Stimulated activated CD4-positive, alpha-beta T cell treated with anti-CD3 and anti-CD28 coated beads, Interleukin-12 subunit alpha, Interleukin-12 subunit beta, amount 100 ng/mL, for 24 hours (primary cell): ENCODE data around the gene LRIG1.

ENCODE experiments used
- DNase-seq, 2 experiments: peaks; one replicate each; pipeline ENCODE4 v3.0.0-alpha.2; 2020; ENCODE audit warnings: low read depth in 2 of 2

Gene LRIG1

DNA sequence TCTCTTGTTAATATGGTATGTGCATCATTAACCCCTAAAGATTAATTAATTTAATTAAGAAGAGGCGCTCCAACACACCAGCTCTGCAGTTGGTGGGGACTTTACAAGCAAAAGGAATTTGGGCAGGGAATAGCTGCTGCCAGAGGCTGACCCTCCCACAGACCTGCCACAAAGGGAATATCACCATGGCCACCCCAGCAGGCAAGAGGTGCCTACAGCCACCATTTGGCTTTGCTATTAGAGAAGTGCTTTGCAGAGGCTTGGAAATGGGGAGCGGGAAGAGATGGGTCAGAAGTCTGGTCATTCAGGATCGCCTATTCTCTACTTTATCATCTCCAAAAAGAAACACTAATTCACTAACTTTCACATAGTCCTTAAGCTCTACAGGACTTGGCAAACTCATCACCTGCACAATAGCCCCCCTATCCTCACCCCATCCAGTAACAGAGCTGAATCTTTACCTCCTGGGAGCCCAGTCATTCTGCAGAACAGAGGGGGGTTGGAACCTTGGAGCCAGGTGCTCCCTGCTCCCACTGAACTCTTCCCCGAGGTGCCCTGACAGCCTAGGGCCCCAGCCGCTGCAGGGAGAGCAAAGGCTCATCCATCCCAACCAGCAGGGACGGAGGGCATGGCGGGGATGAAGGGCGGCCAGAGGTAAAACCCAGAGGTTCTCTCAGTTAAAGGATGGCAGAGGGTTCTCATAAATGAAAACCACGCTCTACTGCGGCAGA is 29.7 kb downstream of the LRIG1 start:
- no peak for DNase-seq

DNA sequence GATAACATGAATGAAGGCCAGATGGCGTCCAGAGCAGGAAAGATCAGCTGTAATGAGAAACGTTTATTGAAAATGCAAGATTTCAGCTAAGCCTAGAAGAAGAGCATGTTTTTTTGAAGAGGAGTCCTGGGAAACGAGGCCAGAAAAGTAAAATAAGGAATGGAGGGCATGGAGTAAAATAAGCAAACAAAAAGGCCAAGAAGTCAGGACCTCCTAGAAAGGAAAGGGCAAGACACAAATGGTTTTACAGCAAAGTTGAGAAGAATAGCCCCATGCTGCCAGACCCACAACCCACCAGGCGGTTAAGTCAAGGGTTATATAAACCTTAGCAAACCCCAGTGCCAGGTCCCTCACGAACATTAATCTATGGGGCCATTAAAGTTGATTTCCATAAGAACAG is 30.5 kb downstream of the LRIG1 start:
- no peak for DNase-seq

DNA sequence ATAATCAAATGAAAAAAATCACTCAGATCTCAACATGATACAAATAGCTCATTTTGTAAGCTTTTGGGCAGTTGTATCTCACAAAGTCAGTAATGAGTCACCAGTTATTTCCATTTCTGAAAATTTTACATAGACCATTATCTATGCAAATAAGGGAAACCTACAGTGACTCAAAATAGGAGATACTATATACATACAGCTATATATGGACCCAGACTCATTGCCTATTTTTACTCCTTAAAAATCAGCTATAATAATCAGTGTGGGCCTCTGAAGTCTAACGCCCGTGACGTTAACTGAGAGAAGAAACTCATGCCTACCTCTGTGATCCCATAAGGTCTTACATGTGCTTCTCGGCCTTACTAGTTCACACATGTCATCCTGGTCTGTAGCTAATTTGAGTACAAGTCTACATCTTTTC is 31.6 kb downstream of the LRIG1 start:
- no peak for DNase-seq

DNA sequence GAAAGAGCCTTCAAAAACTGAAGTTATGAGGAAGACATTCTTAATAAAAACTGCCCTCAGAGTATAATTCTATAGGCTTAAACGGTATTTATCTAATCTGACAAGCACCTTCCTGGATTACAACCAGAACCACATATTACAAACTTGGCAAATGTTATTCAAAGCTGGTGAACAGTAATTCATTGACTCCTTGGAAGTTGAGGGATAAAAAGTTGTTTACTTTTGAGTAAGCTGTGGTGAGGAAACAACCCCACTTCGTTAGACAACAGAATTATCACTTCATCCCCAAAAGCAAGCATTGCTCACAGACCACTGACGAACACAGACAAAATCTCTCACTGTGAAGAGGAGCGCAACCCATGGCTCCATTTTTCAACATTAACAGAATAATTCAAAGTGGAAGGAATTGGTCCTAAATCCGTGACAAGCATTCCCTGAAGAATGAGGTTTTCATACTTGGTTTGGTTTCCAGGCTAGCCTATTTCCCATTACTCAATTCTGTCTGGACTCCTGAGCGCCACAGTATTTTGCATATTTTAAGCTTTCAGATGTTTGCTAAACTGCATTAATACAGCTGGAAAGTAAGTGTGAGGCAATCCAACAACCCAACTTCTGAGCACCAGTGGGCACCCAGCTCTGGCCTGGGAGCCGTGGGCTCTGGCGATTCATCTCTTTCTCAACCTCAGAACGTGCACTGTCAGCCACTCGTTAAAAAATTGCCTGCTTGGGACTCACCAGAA is 32.7 kb downstream of the LRIG1 start:
- DNase-seq: no peak

DNA sequence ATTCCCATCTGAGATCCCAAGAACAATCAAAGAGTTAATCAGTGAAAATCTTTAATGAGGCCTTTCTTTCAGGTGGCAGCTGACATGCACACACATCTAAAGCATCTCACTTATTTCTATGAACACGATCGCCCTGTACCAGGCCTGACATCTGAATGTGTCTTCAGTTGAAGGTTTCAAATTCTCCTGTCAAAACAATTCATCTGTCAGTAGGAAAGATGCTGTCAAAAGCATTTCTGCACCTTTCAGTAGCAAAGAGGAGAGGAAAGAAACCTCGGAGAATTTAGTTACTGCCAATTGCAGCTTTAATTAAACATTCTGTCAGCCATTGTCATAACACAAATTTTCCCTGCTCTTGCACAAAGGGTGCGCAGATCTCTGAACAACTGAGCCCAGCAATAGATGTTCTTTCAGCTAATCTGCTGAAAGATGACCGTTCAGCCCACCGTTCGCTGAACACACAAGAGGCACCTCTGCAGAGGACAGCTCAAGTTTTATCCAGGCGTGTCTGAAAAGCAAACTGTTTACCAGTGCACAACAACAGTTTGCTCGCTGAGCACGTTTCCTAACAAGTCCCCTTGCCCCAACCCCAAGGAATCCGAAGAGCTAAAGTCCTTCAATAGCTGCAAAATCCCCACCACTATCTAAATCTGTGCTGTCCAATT is 34.1 kb downstream of the LRIG1 start:
- DNase-seq: no peak

DNA sequence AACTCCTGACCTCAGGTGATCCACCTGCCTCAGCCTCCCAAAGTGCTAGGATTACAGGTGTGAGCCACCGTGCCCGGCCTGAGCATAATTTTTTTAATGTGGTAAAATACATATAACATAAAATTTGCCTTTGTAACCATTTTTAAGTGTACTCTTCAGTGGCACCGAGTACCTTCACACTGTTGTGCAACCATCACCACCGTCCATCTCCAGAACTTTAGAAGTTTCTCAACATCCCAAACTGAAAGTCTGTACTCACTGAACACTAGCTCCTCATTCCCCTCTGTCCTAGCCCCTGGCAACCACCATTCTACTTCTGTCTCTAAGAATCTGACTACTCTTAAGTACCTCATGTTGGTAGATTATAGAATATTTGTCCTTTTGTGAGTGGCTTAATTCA is 35.2 kb downstream of the LRIG1 start:
- no peak for DNase-seq

DNA sequence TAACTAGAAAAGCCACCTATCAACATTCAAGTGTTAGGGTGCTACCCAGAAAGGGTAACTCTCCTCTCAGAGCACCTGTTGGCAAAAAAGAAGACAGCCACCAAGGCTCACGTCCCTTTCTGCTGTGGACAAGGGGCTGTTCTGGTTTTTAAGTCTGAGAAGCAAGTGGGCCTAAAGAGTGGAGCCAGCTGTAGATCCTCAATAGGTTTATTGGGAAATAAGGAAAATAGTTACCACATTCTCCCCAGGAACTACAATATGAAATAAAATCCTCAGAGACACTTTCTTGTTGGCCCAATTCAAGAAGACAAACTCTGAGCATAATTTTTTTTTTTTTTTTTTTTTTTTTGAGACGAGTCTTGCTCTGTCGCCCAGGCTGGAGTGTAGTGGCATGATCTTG is 35.8 kb downstream of the LRIG1 start:
- no peak for DNase-seq

DNA sequence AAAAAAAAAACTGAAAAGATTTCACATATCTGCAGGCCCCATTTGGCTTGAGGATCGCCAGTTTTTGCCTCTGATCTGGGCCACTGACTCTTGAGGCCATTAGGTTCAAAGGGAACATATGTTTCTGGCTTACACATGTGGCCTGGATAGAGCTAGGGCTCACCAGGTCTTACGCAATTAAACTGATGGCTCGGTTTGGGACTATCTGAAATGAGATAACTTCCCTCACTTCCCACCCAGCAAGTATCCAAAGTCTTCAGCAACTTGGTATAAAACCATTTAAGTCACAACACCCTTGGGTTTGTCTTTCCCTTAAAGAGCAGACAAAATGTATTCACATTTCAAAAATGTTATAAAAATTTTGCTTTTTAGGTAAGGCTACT is 36.3 kb downstream of the LRIG1 start:
- DNase-seq: no peak

DNA sequence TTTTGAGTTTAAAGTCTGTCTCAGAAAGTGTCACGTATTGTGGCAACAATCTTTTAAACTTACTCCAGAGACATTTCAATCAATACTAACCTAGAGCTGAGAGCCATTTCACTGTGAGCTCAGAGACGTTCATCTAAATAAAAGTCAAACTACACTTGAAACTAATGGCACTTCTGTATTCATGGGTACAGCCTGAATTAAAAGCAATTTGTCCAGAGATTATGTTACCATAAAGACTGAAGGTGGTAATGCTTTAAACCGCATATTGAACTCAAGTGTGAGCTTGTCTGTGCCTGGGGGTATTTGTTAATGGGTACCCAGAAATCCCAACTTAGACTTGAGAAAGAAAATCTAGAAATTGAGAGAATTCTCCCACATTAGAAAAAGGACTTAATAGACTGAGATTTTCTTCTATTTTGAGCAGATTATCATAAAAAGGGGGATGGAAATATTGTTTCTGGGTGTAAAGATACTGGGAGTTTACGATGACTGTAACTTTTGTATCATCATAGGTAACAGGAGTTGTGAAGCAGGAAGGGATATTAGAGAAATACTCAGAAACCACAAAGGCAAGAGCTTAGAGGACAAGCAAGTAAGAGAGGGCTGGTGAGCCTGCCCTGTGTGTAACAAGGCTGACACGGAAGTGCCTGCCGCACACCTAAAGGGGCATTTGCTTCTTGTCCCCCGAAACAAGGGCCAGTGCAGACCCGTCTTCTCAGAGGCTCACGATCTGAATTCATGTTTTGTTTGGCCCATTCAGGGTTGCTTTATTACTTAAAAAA is 36.9 kb downstream of the LRIG1 start:
- no peak for DNase-seq

DNA sequence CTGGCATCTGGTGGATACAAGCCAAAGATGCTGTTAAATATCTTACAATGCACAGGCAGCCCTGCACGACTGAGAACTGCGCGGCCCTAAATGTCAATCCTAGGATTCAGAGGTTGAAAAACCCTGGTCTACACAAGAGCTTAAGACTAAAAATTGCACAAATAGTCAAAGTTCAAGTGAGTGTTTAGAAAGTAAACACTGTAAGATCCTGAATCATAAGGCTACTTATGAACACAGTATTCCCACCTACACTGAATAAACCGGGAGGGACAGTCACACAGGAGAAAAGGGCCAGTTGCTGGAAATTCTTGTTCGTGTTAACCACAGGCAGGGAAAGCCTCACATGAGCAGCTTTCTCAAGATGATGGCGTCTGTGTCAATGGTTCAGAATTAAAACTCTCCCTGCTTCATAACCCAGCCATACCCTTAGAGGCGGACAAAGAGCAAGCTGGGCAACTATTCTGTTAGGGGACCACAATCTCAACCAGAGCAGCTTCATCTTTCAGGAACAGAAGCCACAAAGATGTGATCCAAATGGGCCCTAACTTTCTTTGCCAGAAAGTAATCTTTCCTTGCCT is 37.7 kb downstream of the LRIG1 start:
- DNase-seq: no peak

DNA sequence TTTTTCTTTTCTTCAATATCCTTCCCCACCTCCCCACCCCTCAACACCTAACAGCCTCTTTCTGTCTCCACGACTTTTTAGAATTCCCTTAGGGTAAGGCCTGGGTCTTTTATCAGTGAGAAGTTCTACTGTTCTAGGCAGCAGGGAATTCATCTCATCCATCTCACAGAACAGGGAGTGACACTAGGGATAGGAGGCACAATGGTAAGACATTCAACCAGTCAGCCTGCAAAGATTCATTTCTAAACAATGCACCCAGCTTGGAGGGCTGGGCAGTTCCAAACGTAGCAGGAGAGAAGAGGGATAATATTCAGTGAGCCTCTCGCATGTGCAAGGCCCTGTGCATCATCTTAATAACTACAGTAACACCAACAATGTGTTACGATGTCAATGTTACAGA is 43.6 kb downstream of the LRIG1 start:
- no peak for DNase-seq

DNA sequence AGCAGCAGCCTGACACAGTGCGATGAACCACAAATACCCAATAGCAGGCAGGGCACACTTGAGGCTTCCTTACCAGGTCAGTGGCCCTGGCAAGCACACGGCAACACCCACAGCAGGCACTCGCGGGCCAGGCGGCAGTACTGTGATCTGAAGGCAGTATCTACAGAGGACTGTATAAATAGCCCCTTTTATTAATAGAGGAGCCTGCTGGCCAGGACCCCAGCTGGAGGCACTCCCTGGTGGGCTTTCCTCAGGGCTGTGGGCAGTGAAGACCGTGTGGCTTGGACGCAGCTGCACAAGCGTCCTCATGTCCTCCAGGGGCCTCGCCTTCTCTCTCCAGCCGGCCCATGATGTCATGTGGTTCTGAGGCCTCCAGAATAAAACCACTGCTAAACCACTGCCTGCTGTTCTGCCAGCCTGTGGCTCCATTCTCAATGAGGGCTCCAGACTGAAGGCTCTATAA is 44.1 kb downstream of the LRIG1 start:
- DNase-seq: no peak

DNA sequence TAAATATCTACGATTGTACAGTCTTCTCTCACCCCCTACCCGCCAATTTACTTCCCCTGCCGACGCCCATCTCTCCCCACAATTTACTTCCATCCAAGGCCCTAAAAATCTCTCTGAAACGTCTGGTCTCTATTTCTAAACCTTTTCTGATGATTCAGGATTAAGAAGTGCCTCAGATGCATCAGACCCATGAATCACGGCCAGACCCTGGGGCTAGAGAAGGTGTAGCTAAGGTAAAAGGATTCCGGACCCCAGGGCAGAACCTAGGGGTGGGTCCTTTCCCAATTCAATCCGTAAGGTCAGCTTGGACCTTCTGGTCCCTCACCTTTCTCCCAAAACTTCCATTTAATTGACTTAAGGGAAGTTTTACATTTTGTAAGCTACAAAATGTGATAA is 46.4 kb downstream of the LRIG1 start:
- DNase-seq: no peak

DNA sequence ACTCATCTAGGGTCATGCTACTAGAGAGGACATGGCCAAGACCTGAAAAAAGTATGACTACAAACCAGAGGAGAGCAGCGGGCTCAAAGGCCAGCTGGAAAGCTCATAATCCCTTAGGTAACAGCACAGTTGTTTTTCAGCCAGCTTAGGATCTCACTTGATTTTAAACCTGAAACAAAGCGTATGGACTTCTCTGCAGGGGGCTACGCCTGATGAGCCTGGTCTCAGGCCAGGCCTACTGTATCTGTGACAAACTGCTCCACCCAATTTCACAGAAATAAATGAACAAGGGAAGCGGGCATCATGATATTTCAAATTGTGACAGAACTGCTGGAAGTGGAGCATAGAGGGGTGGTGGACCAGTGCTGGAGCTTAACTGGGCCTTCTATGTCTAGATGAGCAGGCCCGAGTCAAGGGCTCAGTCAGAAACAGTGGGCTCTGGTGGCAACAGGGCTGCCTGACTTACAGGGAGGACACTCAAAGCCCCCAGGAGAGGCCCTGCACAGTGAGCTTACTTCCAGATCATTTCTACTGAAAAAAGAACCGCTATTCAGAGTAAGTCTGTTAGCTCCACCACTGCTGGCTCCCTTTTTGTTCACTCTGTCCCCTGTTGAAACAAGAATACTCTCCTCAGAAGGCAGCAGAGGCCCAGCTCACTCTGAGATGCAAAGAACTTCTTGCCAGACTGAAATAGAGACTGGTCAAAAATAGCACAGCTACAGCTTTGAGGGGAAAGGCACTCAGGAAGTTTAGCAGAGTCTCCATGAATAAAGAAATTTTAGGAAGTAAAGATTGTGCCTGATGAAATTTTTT is 47.0 kb downstream of the LRIG1 start:
- no peak for DNase-seq

DNA sequence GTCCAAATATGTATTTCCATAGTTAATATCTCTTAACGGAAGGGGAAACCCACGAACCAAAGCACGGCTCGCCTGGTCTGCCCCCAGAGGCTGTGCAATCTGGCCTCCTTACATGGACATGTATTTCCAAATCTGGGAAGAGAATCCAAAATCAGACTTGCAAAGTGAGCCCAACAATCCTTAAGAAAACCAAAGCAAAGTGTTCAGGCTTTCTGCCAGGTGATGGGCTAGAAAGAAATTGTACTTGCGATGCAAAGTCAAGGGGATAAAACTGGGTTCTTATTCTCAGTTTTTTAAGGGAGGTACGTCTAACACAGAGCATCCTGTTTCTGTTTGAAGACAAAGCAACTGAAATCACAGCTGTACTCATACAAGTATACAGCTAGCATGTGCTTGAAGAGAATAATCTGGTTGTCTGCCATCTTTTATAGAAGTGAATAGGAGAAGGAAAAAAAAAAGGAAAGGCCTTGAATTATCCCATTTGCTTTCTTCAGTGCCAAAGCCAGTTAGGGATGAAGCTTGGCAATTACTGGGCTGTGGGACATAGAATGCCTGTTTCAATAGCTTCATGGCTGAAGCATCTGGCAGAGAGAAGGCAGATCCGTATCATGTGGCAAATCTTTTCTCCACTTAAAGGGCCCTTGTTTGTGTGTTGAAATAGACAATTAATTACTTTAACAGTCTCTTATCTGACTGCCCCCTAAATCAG is 48.4 kb downstream of the LRIG1 start:
- no peak for DNase-seq

DNA sequence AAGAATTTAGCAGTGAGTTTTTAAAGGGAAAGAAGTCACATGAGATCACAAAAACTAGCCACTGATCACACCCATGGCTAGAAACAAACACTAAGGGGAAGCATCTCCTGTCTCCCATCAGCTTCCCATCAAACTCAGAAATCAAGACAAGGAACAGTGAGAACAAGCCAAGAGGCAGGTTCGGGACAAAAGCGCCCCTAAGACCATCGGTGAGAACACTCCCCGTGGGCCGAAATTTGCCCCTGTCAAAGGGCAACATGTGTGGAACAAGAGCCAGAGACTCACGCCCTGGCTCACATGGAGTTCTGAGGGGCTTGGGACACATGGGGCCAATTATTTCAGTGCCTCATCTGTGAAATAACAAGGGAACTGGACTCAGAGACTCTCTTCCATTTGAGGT is 49.1 kb downstream of the LRIG1 start:
- no peak for DNase-seq

DNA sequence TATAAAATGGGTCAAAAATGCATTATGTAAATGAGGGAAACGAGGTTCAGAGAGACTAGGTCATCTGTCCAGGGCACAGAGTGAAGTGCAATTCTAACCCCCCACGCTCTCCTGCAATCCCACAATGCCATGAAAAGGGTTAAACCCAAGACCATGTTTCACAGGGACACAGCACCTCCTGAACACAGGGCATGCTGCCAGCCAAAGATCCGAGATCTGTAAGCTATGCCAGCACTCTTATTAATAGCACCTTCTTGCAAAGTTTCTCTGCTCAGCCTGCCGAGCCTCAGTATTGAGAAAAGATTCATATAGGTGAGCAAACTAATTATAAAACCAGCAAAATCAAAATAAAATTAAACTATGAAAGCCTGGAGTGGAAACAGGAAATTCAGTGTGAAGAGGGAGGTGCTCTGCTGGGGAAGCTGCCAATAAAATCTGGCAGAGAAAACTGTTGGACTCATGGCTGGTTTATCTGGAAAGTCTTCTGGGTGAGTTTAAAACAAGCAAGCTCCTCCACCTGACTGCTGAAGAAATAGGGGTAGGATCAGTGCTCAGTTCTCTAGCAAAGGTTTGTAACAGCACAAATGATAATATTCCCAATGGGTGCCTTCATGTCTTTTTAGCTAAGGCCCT is 50.3 kb downstream of the LRIG1 start:
- DNase-seq: no peak

DNA sequence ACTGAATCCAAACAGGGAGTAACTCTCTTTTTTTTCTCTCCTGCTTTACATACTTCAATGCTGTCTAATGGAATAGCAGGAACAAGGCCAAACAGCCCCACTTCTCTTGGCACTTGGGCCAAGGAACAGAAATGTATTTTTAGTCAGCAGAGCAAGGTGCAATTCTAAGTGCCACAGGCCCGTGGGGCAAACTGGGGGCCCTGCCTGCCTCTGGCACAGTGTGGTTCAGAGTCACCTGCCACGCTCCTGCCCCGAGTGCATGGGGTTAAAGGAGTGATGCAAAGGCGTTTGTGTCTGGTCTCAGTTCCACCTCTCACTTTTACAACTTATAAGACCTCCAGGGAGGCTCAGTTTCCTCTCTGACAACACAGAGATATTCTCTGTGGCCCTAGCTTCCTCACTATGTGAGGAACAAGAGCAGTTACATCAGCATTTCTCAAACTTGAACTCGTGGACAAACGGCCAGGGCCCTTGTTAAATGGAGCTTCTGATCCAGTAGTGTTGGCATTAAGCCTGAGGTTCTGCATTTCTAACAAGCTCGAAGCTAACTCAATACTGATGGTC is 51.3 kb downstream of the LRIG1 start:
- no peak for DNase-seq

DNA sequence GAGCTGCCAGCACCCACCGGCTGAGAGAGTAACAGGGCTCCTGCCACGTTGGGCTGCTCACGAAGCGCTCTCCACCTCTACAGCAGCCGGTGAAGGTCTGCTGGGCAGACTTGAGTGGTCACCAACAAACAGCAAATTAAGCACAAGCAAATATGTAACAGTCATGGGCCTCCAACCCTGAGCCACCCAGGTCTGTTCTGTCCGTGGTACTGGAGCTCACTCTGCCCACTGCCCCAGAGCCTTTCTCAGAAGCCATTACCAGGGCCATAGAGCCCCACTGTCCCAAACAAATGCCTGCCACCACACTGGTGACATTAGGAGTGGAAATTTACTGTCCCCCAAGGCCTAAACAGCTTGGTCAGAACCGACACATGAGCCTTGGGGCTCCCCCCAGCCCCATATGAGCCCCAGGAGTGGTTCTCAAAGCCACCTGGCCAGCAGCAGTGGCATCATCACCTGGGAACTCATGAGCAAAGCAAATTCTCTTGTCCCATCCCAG is 56.6 kb downstream of the LRIG1 start:
- no peak for DNase-seq
